Stimulated activated CD8-positive, alpha-beta memory T cell treated with anti-CD3 and anti-CD28 coated beads, Interleukin-4, amount 100 ng/mL, for 48 hours (primary cell): ENCODE measurements around the gene FRMPD4.

Source experiments
- DNase-seq: peaks from one replicate; pipeline ENCODE4 v3.0.0-alpha.2; 2020

The FRMPD4 gene

GRCh38 chrX:12554206-12554605 is 415.9 kb downstream of the FRMPD4 start:
- no peak for DNase-seq

GRCh38 chrX:12563121-12563520 is 424.8 kb downstream of the FRMPD4 start:
- no peak for DNase-seq

GRCh38 chrX:12564221-12564620 is 425.9 kb downstream of the FRMPD4 start:
- no peak for DNase-seq

- DNase-seq = no peak
Observed at GRCh38 chrX:12567857-12568256, 429.6 kb downstream of the FRMPD4 start.

GRCh38 chrX:12570859-12571501 is 432.7 kb downstream of the FRMPD4 start:
- DNase-seq = no peak

- no peak for DNase-seq
Observed at GRCh38 chrX:12579311-12579710, 441.0 kb downstream of the FRMPD4 start.

- no peak for DNase-seq
Observed at GRCh38 chrX:12580548-12580947, 442.3 kb downstream of the FRMPD4 start.

GRCh38 chrX:12581546-12581945 is 443.3 kb downstream of the FRMPD4 start:
- no peak for DNase-seq

- DNase-seq = no peak
Observed at GRCh38 chrX:12582649-12583048, 444.4 kb downstream of the FRMPD4 start.

GRCh38 chrX:12583543-12583942 is 445.3 kb downstream of the FRMPD4 start:
- DNase-seq = no peak

- DNase-seq = no peak
Observed at GRCh38 chrX:12595720-12596119, 457.4 kb downstream of the FRMPD4 start.

- no peak for DNase-seq
Observed at GRCh38 chrX:12610079-12610478, 471.8 kb downstream of the FRMPD4 start.

GRCh38 chrX:12611471-12611870 is 473.2 kb downstream of the FRMPD4 start:
- DNase-seq = no peak

GRCh38 chrX:12614266-12614665 is 476.0 kb downstream of the FRMPD4 start:
- no peak for DNase-seq

- DNase-seq = no peak
Observed at GRCh38 chrX:12615061-12615460, 476.8 kb downstream of the FRMPD4 start.

- no peak for DNase-seq
Observed at GRCh38 chrX:12617241-12617640, 479.0 kb downstream of the FRMPD4 start.

GRCh38 chrX:12647230-12647629 is 509.0 kb downstream of the FRMPD4 start:
- no peak for DNase-seq

- no peak for DNase-seq
Observed at GRCh38 chrX:12648995-12649394, 510.7 kb downstream of the FRMPD4 start.

GRCh38 chrX:12657433-12657832 is 519.2 kb downstream of the FRMPD4 start:
- DNase-seq = no peak

GRCh38 chrX:12657881-12658280 is 519.6 kb downstream of the FRMPD4 start:
- DNase-seq = no peak

- DNase-seq = no peak
Observed at GRCh38 chrX:12661464-12661863, 523.2 kb downstream of the FRMPD4 start.

- no peak for DNase-seq
Observed at GRCh38 chrX:12672367-12673106, 534.3 kb downstream of the FRMPD4 start.

GRCh38 chrX:12673487-12673886 is 535.2 kb downstream of the FRMPD4 start:
- no peak for DNase-seq

- no peak for DNase-seq
Observed at GRCh38 chrX:12679522-12679921, 541.2 kb downstream of the FRMPD4 start.

GRCh38 chrX:12681047-12681446 is 542.8 kb downstream of the FRMPD4 start:
- no peak for DNase-seq
